ENCODE measurements around the gene SLAIN1.

DNA sequence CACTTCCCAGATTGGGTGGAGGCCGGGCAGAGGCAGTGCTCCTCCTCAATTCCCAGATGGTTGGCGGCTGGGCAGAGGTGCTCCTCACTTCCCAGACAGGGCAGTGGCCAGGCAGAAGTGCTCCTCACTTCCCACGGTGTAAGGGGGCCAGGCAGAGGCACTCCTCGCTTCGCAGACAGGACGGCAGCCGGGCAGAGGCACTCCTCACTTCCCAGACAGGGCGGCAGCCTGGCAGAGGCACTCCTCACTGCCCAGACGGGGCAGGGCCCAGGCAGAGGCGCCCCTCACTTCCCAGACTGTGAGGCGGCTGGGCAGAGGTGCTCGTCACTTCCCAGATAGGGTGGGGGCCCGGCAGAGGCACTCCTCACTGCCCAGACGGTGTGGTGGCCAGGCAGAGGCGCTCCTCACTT is 36.6 kb upstream of the SLAIN1 start:
- no peak for TF ChIP-seq POLR2A (IDR thresholded peaks at IDR 0.05)
- TF ChIP-seq, protein P1, sequence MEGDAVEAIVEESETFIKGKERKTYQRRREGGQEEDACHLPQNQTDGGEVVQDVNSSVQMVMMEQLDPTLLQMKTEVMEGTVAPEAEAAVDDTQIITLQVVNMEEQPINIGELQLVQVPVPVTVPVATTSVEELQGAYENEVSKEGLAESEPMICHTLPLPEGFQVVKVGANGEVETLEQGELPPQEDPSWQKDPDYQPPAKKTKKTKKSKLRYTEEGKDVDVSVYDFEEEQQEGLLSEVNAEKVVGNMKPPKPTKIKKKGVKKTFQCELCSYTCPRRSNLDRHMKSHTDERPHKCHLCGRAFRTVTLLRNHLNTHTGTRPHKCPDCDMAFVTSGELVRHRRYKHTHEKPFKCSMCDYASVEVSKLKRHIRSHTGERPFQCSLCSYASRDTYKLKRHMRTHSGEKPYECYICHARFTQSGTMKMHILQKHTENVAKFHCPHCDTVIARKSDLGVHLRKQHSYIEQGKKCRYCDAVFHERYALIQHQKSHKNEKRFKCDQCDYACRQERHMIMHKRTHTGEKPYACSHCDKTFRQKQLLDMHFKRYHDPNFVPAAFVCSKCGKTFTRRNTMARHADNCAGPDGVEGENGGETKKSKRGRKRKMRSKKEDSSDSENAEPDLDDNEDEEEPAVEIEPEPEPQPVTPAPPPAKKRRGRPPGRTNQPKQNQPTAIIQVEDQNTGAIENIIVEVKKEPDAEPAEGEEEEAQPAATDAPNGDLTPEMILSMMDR (IDR thresholded peaks at IDR 0.05) = no peak

Data from Peyer's patch (tissue), 4 donors.